Endothelial cell of umbilical vein (primary cell): ENCODE results near the gene SCAMP4. TPM values are rescaled to one million over a fixed set of nuclear protein-coding genes. Genes with fewer than 3 reads are reported as not detected.

Experiments used
- BruUV-seq: library from RNA; stranded (reverse); fragments of 400-500 nt; replicated peaks from 2 replicates; lab custom pipeline; 2021; lab: Mats Ljungman, UMichigan
- CTCF ChIA-PET: fragments of 300-600, 350-600 bp; sonication (Branson Sonifier 250); formaldehyde crosslinking; loops from one replicate; lab custom pipeline; 2021; ENCODE audit warnings: antibody characterized with exemption, inconsistent platforms; lab: Charles Lee
- POLR2A ChIA-PET: fragments of 300-600, 350-600 bp; sonication (Branson Sonifier 250); formaldehyde crosslinking; loops from one replicate; lab custom pipeline; 2021; ENCODE audit warnings: antibody characterized with exemption, inconsistent platforms; lab: Charles Lee
- DNase-seq: peaks from one replicate; pipeline ENCODE4 v3.0.0-alpha.2; 2011; ENCODE audit warnings: low read depth, low spot score
- FAIRE-seq: peaks from 2 replicates; lab custom pipeline; 2011; peaks lifted over from hg19 to GRCh38; lab: Jason Lieb, UNC
- H2AFZ ChIP-seq: 2 replicates; pipeline ENCODE4 v1.6.0; 2012; ENCODE audit warnings: low read depth, low read length, control low read depth, inconsistent platforms
- H3K27ac ChIP-seq: 2 replicates; pipeline ENCODE4 v1.5.1; 2011; ENCODE audit warnings: low read depth, mild to moderate bottlenecking, control low read depth, low read length, moderate library complexity; ENCODE audit not compliant: insufficient read depth
- H3K27me3 ChIP-seq, 2 experiments: 2 replicates each; pipeline versions ENCODE4 v1.6.0 to v1.6.1; 2011; ENCODE audit warnings: low read length in 2 of 2, mixed read lengths in 1 of 2; ENCODE audit not compliant: control insufficient read depth in 2 of 2, insufficient read depth in 2 of 2
- H3K36me3 ChIP-seq, 2 experiments: 2 replicates in 1 of 2; 3 replicates in 1 of 2; pipeline ENCODE4 v1.5.1; 2011; ENCODE audit warnings: low read length in 2 of 2, mild to moderate bottlenecking in 1 of 2, moderate library complexity in 1 of 2; ENCODE audit not compliant: control insufficient read depth in 2 of 2, insufficient read depth in 2 of 2; ENCODE audit errors: extremely low read depth in 1 of 2
- H3K4me1 ChIP-seq: 3 replicates; pipeline ENCODE4 v1.5.1; 2011; ENCODE audit warnings: mild to moderate bottlenecking, low read length; ENCODE audit not compliant: control insufficient read depth, insufficient read depth; ENCODE audit errors: extremely low read depth
- H3K4me2 ChIP-seq: 2 replicates; pipeline ENCODE4 v1.6.1; 2011; ENCODE audit warnings: low read length, control low read depth, mixed read lengths; ENCODE audit not compliant: insufficient read depth
- H3K4me3 ChIP-seq, 3 experiments: fragments of 200-600 bp in 1 of 3; sonication (generic), shearing (Covaris generic) in 1 of 3; replicated peaks in 1 of 3; 2 replicates each; pipeline ENCODE4 v1.5.1; 2011 to 2016; ENCODE audit warnings: control low read depth in 3 of 3, low read length in 3 of 3, mild to moderate bottlenecking in 2 of 3, inconsistent platforms in 1 of 3, low read depth in 1 of 3, moderate library complexity in 1 of 3; ENCODE audit not compliant: insufficient read depth in 1 of 3
- H3K79me2 ChIP-seq: 2 replicates; pipeline ENCODE4 v1.6.0; 2012; ENCODE audit warnings: low read length, inconsistent platforms; ENCODE audit not compliant: control insufficient read depth, insufficient read depth
- H3K9ac ChIP-seq: replicated peaks from 2 replicates; pipeline ENCODE3; 2011; ENCODE audit warnings: low read length, control low read depth; ENCODE audit not compliant: insufficient read depth; ENCODE audit errors: extremely low read depth
- H3K9me1 ChIP-seq: replicated peaks from 3 replicates; pipeline ENCODE4 v1.6.0; 2011; ENCODE audit warnings: mild to moderate bottlenecking, low read length; ENCODE audit not compliant: control insufficient read depth, insufficient read depth; ENCODE audit errors: extremely low read depth
- H3K9me3 ChIP-seq: replicated peaks from 2 replicates; pipeline ENCODE4 v1.5.1; 2012; ENCODE audit warnings: low read length, inconsistent platforms; ENCODE audit not compliant: control insufficient read depth, insufficient read depth
- H4K20me1 ChIP-seq: replicated peaks from 2 replicates; pipeline ENCODE3; 2011; ENCODE audit warnings: mild to moderate bottlenecking, low read length; ENCODE audit not compliant: control insufficient read depth, insufficient read depth; ENCODE audit errors: extremely low read depth
- EZH2 ChIP-seq: IDR thresholded peaks from 2 replicates; pipeline ENCODE4 v1.6.1; 2012; ENCODE audit warnings: borderline replicate concordance, low read depth, mild to moderate bottlenecking, moderate library complexity, low read length, inconsistent platforms; ENCODE audit not compliant: severe bottlenecking
- GATA2 ChIP-seq: IDR thresholded peaks from 2 replicates; pipeline ENCODE4 v1.7.0; 2011; ENCODE audit warnings: low read depth, mild to moderate bottlenecking, moderate library complexity, mixed read lengths, low read length; ENCODE audit not compliant: insufficient read length, insufficient read depth
- JUN ChIP-seq: IDR thresholded peaks from 2 replicates; pipeline ENCODE4 v1.6.1; 2011; ENCODE audit warnings: borderline replicate concordance, low read depth; ENCODE audit not compliant: insufficient read length, insufficient read depth
- MYC ChIP-seq: IDR thresholded peaks from one replicate; pipeline ENCODE4 v1.6.1; 2011; ENCODE audit warnings: mild to moderate bottlenecking, low read depth, low read length
- POLR2AphosphoS5 ChIP-seq: IDR thresholded peaks from 2 replicates; pipeline ENCODE4 v1.6.1; 2012; ENCODE audit warnings: low read depth, mild to moderate bottlenecking, control low read depth, low read length, moderate library complexity; ENCODE audit not compliant: insufficient read depth
- dilution Hi-C: fragments of 300-500 bp; cut with MboI; formaldehyde crosslinking; loops from one replicate; pipeline ENCODE4 v1.15.0; 2019; ENCODE audit warnings: low sequenced_read_pairs; ENCODE audit not compliant: extremely low pct_ligation_motif_present
- intact Hi-C: fragments of 100-400 bp; cut with micrococcal nuclease; formaldehyde crosslinking; loops from one replicate; pipeline ENCODE4 v1.10.0; 2022
- polyA plus RNA-seq, 4 experiments: library from polyadenylated mRNA; depleted of rRNA in 3 of 4; stranded (reverse) in 3 of 4; unstranded in 1 of 4; fragments of >200 nt; gene quantifications; 2 replicates each; pipeline versions ENCODE4 v1.2.1 to v1.2.3, GENCODE V29; 2011 to 2012; ENCODE audit warnings: missing spikeins in 1 of 4
- total RNA-seq: library from RNA; stranded (reverse); gene quantifications from 2 replicates; pipeline ENCODE4 v1.2.3, GENCODE V29; 2021
- TF ChIP-seq, protein P1 (sequence below): IDR thresholded peaks from 2 replicates; pipeline ENCODE4 v1.6.1; 2011; ENCODE audit not compliant: insufficient read depth, insufficient read length
- TF ChIP-seq, protein P2 (sequence below), 2 donors: IDR thresholded peaks; 1 replicate in 1 of 2; 2 replicates in 1 of 2; pipeline ENCODE4 v1.5.1; 2011; ENCODE audit warnings: low read length in 2 of 2, mild to moderate bottlenecking in 2 of 2, moderate library complexity in 2 of 2, control low read depth in 1 of 2, inconsistent platforms in 1 of 2, low read depth in 1 of 2; ENCODE audit not compliant: insufficient read depth in 1 of 2; ENCODE audit errors: extremely low read depth in 1 of 2

The SCAMP4 gene
- total and polyA plus RNA-seq, 2 donors (not counting 3 experiments of a cell fraction or from before 2014, with no cell fraction given): 24.4 to 68.2 TPM

DNA sequence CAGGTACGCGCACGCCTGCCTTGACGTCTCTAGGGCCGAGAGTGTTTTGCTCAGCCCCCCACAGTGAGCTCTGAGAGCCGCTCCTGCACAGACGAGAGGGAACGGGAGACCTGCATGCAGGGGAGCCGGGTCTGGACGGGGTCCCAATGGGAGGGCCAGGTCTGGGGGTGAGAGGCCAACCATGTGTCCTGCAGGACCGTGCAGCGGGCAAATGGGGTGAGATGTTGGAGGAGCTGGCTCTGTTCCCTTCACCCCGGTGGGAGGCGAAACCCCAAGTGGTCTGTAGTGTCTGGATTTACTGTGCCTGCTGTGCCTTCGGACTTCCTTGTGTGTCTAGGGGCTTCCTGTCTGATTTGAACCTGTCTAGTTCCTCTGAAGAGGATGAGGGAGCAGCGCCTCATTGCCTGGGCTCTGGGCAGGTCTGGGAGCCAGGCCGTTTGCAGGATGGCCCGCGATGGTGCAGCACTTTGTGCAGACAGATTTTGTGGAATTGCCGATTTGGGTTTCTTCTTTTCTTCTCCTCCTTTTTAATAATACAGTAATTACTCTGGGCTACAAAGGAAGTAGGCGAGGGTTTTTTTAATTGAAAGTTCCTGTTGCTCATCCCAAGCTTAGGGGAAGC, 37.8 kb downstream of the SCAMP4 start:
- Histone ChIP-seq H3K9me1 (no peaks in the 10 kb centered on the region), H3K36me3 (no peaks in the 10 kb centered on the region), H3K79me2 (peaks cover 61% of the 10 kb centered on the region), H2AFZ (no peak overlapping the region), H3K9ac (peak overlapping the region; percentile 71), H3K27me3 (no peaks in the 10 kb centered on the region), H3K4me1 (peaks cover 19% of the 10 kb centered on the region), H3K4me2 (peak overlapping the region; percentile 57), H3K4me3 (peak overlapping the region; percentile 35 to 95 (median 49)), H3K9me3 (no peaks in the 10 kb centered on the region), H4K20me1 (no peaks in the 10 kb centered on the region), H3K27ac (peak overlapping the region; percentile 23)
- FAIRE-seq (peak; percentile 15), DNase-seq (peak; percentile 11)
- no peak for TF ChIP-seq MYC
- TF ChIP-seq, protein P1, sequence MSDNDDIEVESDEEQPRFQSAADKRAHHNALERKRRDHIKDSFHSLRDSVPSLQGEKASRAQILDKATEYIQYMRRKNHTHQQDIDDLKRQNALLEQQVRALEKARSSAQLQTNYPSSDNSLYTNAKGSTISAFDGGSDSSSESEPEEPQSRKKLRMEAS: no peak
- TF ChIP-seq, protein P2, sequence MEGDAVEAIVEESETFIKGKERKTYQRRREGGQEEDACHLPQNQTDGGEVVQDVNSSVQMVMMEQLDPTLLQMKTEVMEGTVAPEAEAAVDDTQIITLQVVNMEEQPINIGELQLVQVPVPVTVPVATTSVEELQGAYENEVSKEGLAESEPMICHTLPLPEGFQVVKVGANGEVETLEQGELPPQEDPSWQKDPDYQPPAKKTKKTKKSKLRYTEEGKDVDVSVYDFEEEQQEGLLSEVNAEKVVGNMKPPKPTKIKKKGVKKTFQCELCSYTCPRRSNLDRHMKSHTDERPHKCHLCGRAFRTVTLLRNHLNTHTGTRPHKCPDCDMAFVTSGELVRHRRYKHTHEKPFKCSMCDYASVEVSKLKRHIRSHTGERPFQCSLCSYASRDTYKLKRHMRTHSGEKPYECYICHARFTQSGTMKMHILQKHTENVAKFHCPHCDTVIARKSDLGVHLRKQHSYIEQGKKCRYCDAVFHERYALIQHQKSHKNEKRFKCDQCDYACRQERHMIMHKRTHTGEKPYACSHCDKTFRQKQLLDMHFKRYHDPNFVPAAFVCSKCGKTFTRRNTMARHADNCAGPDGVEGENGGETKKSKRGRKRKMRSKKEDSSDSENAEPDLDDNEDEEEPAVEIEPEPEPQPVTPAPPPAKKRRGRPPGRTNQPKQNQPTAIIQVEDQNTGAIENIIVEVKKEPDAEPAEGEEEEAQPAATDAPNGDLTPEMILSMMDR (IDR thresholded peaks at IDR 0.05; ENCODE audit: extremely low read depth in 1 of 2, insufficient read depth in 1 of 2, low read depth in 1 of 2, low read length in 2 of 2): no peak
- TF ChIP-seq EZH2: no peak
- TF ChIP-seq JUN: no peak
- no peak for TF ChIP-seq POLR2AphosphoS5
- TF ChIP-seq GATA2: no peak
- dilution Hi-C loops (no loop called here), intact Hi-C loops (no loop called here)
- no TSS peak for BruUV-seq
- ChIA-PET CTCF (interaction anchor here (0.6 to 1.6 kb wide), 4 partner anchors 13 to 78 kb away, joined by 3 to 6 read pairs (median 4); no protein-coding TSS in a partner anchor), POLR2A (no interaction called here)
